Thoracic aorta (tissue), 2 donors: Measurements from ENCODE around the gene PPFIBP1. TPM values are rescaled to one million over a fixed set of nuclear protein-coding genes. Genes with fewer than 3 reads are reported as not detected.

Experiments used
- ATAC-seq: fragments of 150-250 bp; one replicate; pipeline ENCODE4 v1.8.0; 2017; ENCODE audit warnings: low read depth; ENCODE audit not compliant: insufficient number of reproducible peaks, low FRiP score
- DNase-seq: peaks from one replicate; pipeline ENCODE4 v3.0.0-alpha.2; 2020; ENCODE audit warnings: low spot score
- H3K27ac ChIP-seq, 2 donors: fragments of 200-600 bp; sonication (generic); 1 replicate in 1 of 2; 2 replicates in 1 of 2; pipeline ENCODE4 v1.5.1; 2016; ENCODE audit warnings: mild to moderate bottlenecking in 2 of 2, moderate library complexity in 2 of 2
- H3K27me3 ChIP-seq: fragments of 200-600 bp; sonication (generic); replicated peaks from 2 replicates; pipeline ENCODE4 v1.6.0; 2016; ENCODE audit warnings: mild to moderate bottlenecking; ENCODE audit not compliant: insufficient read depth
- H3K36me3 ChIP-seq: fragments of 200-600 bp; sonication (generic); one replicate; pipeline ENCODE4 v1.5.1; 2016
- H3K4me1 ChIP-seq, 2 donors: fragments of 200-600 bp; sonication (generic); 1 replicate in 1 of 2; 2 replicates in 1 of 2; pipeline versions ENCODE4 v1.5.1 to v1.6.0; 2016; ENCODE audit warnings: low read depth in 2 of 2, mild to moderate bottlenecking in 1 of 2; ENCODE audit not compliant: control insufficient read depth in 1 of 2
- H3K4me3 ChIP-seq: fragments of 200-600 bp; sonication (generic); 2 replicates; pipeline ENCODE4 v1.5.1; 2016; ENCODE audit warnings: mild to moderate bottlenecking
- H3K9me3 ChIP-seq: fragments of 200-600 bp; sonication (generic); 2 replicates; pipeline ENCODE4 v1.5.1; 2016
- total RNA-seq, 2 donors: library from RNA; depleted of rRNA; stranded (reverse); fragments of >200 nt; gene quantifications; one replicate each; pipeline versions ENCODE4 v1.1.0 to v1.2.3, GENCODE V29; 2016
- TF ChIP-seq, protein P1 (sequence below): fragments of 200-600 bp; sonication (generic); IDR thresholded peaks from one replicate; pipeline ENCODE4 v1.5.1; 2019; ENCODE audit warnings: antibody characterized with exemption

Gene PPFIBP1
- total RNA-seq, 2 donors from 2014 or later, result 103 to 232 TPM

DNA sequence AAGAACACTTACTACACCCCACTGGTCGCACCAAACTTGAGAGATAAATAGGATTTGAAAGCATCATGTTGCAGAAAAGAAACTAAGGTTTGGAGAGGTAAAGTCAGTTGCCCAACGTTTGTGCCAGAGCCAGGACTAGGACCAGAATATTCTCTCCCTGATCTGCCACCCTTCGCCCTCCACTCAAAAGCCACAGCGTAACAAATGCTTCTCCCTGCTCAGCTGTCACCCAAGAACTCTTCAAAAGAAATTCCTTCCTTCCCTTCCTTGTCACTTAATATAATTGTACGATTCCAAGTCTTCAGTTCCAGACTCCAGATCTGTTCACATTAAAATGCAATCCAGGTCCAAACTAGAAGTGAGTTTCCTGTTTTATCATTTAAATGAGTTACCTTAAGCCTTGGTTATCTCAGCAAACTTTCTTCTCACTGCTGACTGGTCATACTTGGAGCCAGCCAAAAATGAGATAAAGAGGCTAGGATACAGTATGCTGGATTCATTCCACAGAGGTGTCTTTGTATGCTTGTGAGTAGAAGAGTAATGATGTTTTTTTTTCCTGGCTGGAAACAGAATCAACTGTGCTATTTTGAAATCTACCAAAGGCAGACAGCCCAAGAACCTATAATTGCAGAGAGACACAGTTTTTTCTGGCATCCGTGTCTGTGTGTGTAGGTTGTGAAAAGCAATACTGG is 12.8 kb upstream of the PPFIBP1 start:
- Histone ChIP-seq H3K36me3 (no peaks in the 10 kb centered on the region), H3K4me1 (peaks cover 11 to 17% of the 10 kb centered on the region in 2 donors), H3K9me3 (no peaks in the 10 kb centered on the region), H3K27ac (peak overlapping the region; percentile 45 to 75), H3K27me3 (no peaks in the 10 kb centered on the region), H3K4me3 (peak overlapping the region; percentile 31)
- ATAC-seq (peak; percentile 64), DNase-seq (no peak)
- TF ChIP-seq, protein P1, sequence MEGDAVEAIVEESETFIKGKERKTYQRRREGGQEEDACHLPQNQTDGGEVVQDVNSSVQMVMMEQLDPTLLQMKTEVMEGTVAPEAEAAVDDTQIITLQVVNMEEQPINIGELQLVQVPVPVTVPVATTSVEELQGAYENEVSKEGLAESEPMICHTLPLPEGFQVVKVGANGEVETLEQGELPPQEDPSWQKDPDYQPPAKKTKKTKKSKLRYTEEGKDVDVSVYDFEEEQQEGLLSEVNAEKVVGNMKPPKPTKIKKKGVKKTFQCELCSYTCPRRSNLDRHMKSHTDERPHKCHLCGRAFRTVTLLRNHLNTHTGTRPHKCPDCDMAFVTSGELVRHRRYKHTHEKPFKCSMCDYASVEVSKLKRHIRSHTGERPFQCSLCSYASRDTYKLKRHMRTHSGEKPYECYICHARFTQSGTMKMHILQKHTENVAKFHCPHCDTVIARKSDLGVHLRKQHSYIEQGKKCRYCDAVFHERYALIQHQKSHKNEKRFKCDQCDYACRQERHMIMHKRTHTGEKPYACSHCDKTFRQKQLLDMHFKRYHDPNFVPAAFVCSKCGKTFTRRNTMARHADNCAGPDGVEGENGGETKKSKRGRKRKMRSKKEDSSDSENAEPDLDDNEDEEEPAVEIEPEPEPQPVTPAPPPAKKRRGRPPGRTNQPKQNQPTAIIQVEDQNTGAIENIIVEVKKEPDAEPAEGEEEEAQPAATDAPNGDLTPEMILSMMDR, result no peak

DNA sequence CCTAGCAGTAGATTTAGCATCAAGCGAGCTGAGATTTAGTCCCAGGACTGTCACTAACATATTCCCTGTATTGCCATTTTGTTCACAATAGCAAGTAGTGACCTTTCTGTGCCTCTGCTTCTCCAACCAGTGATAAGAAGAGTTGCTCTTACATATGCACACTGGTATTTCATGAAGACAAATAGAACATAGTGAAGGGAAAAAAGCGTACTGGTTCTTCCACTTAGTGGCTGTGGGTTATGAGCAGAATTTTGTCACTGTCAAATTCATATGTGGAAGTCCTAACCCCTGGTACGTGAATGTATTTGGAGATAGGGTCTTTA is 12.3 kb upstream of the PPFIBP1 start:
- H3K36me3 ChIP-seq, result no peaks in the 10 kb centered on the region
- TF ChIP-seq, protein P1, result no peak
- peak overlapping the region; percentile 31 for H3K4me3 ChIP-seq
- peak overlapping the region; percentile 45 to 75 for H3K27ac ChIP-seq
- no peaks in the 10 kb centered on the region for H3K9me3 ChIP-seq
- ATAC-seq, result no peak
- peaks cover 11 to 21% of the 10 kb centered on the region in 2 donors for H3K4me1 ChIP-seq
- DNase-seq, result no peak
- no peaks in the 10 kb centered on the region for H3K27me3 ChIP-seq

DNA sequence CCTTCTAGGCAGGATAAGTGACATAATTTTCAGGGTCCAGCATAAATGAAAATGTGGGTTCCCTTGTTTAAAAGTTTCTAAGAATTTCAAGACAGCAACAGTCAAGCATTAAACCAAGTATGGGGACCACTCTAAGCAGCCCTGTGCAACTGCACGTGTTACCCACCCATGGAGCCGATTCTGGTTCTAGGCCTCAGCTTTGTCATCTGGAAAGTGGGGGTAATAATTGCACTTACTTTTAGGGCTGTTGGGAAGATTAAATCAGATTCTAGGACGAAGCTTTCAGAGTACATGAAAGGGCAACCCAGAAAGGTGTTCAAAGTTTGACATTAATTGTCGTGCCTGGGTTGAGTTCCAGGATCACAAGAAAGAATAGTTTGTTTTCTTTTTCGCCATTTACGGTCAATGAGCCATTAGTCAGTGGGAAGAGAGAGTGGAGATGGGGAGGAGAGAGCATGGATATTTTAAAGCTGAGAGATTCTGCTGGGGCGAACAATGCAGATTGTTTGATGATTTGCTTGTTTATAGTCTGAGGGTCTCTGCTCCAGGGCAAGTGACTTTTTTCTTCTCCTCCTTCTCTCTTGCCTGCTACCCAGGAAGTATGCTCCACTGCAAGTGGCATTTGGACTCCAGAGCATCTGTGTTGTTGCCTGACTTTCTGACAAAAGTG is 10.7 kb upstream of the PPFIBP1 start:
- no peaks in the 10 kb centered on the region for H3K36me3 ChIP-seq
- H3K4me1 ChIP-seq, result peaks cover 11 to 21% of the 10 kb centered on the region in 2 donors
- ATAC-seq, result no peak
- TF ChIP-seq, protein P1, result no peak
- no peaks in the 10 kb centered on the region for H3K9me3 ChIP-seq
- no peak overlapping the region for H3K4me3 ChIP-seq
- H3K27ac ChIP-seq, result peak overlapping the region in 1 of 2 donors; percentile 51
- DNase-seq, result no peak
- H3K27me3 ChIP-seq, result no peaks in the 10 kb centered on the region

DNA sequence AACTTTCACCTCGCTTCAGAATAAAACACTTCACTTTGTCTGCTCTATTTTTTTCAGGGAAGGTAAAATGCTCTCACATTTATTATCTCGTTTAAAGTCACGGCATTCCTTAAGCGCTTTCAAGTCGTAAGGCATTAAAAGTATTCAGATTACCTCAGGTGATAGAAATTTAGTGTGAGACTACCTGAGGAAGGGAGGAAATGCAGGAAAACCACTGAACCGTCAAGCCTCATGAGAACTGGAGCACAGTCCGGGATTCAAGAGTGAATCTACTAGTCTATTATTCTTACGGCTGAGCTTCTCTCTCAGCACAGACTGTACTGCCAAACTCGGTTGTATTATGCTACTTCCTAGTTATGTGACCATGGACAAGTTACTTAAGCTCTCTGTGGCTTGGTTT is 8.3 kb upstream of the PPFIBP1 start:
- Histone ChIP-seq H3K36me3 (no peaks in the 10 kb centered on the region), H3K27ac (no peak overlapping the region), H3K27me3 (no peaks in the 10 kb centered on the region), H3K4me3 (peak overlapping the region; percentile 23), H3K4me1 (peaks cover 11 to 19% of the 10 kb centered on the region in 2 donors), H3K9me3 (no peaks in the 10 kb centered on the region)
- DNase-seq (no peak), ATAC-seq (no peak)
- TF ChIP-seq, protein P1, result no peak

DNA sequence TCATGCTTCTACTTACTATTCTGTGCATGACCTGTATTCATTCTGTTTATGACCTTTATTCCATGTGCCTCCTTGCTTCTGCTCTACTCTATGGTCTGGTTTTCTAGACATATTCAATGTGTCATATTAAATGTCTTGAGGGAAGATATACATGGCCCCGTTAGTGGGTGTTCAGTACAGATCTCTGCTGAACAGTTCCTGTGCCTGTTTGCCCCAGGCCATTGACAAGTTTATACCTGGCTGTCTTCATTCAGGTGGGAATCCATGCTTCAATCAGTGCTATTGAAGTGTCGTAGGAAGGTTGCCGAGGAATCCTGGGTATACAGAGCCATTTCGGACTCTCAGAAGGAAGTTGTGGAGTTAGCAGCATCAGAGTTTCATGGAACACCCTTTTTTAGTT is 7.4 kb upstream of the PPFIBP1 start:
- DNase-seq, result no peak
- H3K4me1 ChIP-seq, result peaks cover 5 to 19% of the 10 kb centered on the region in 2 donors
- TF ChIP-seq, protein P1, result no peak
- H3K4me3 ChIP-seq, result no peak overlapping the region
- H3K9me3 ChIP-seq, result no peaks in the 10 kb centered on the region
- H3K27ac ChIP-seq, result no peak overlapping the region
- H3K27me3 ChIP-seq, result no peaks in the 10 kb centered on the region
- ATAC-seq, result no peak
- H3K36me3 ChIP-seq, result no peaks in the 10 kb centered on the region
